K562 (cell line): Measurements from ENCODE around the gene LNPEP. TPM values are rescaled to one million over a fixed set of nuclear protein-coding genes. Genes with fewer than 3 reads are reported as not detected.

Source experiments
- ATAC-seq: fragments of 200-7000 bp; cut with Tn5 transposase; 3 replicates; pipeline ENCODE4 v1.9.1; 2020; ENCODE audit warnings: moderate library complexity
- BruUV-seq: library from RNA; stranded (reverse); fragments of 400-500 nt; replicated peaks from 2 replicates; lab custom pipeline; 2021; lab: Mats Ljungman, UMichigan
- CTCF ChIA-PET: fragments of 300-600 bp; formaldehyde crosslinking; extraction: SDS; loops from one replicate; lab custom pipeline; 2021; ENCODE audit warnings: low intra/inter-chr PET ratio; lab: Yijun Ruan, JAX
- POLR2A ChIA-PET: fragments of 300-600, 350-650 bp; sonication (Branson Sonifier 250); formaldehyde crosslinking; extraction: SDS; loops from one replicate; lab custom pipeline; 2021; ENCODE audit warnings: antibody characterized with exemption, inconsistent platforms; lab: Yijun Ruan, JAX
- DNase-seq, 4 experiments: peaks; one replicate each; pipeline versions ENCODE4 v3.0.0 to v3.0.0-alpha.2; 2011 to 2018; ENCODE audit warnings: low spot score in 3 of 4, mixed read lengths in 3 of 4; ENCODE audit errors: extremely low read depth in 1 of 4
- FAIRE-seq: peaks from 2 replicates; lab custom pipeline; 2011; peaks lifted over from hg19 to GRCh38; lab: Jason Lieb, UNC
- H2AFZ ChIP-seq: 2 replicates; pipeline ENCODE4 v1.6.0; 2011; ENCODE audit warnings: low read depth, low read length, control low read depth, inconsistent platforms
- H3K27ac ChIP-seq: fragments of 200-600 bp; 3 replicates; pipeline ENCODE4 v1.8.0; 2011; ENCODE audit warnings: low read depth, mild to moderate bottlenecking, control low read depth, inconsistent platforms, low read length, moderate library complexity, mixed read lengths; ENCODE audit errors: extremely low read depth
- H3K27me3 ChIP-seq, 2 experiments: fragments of 300-600 bp in 1 of 2; 2 replicates in 1 of 2; 3 replicates in 1 of 2; pipeline versions ENCODE4 v1.6.0 to v1.8.0; 2011; ENCODE audit warnings: inconsistent platforms in 2 of 2, low read length in 2 of 2, mild to moderate bottlenecking in 1 of 2, mixed read lengths in 1 of 2, moderate library complexity in 1 of 2; ENCODE audit not compliant: control insufficient read depth in 2 of 2, insufficient read depth in 2 of 2
- H3K36me3 ChIP-seq: fragments of 300-600 bp; 3 replicates; pipeline ENCODE4 v1.8.0; 2011; ENCODE audit warnings: mild to moderate bottlenecking, low read length, inconsistent platforms; ENCODE audit not compliant: control insufficient read depth, insufficient read depth
- H3K4me1 ChIP-seq, 2 experiments: fragments of 200-600 bp in 1 of 2; replicated peaks in 1 of 2; 2 replicates in 1 of 2; 3 replicates in 1 of 2; pipeline versions ENCODE4 v1.5.1 to v1.8.0; 2011; ENCODE audit warnings: inconsistent platforms in 2 of 2, low read length in 2 of 2, mild to moderate bottlenecking in 1 of 2, mixed read lengths in 1 of 2, moderate library complexity in 1 of 2; ENCODE audit not compliant: control insufficient read depth in 2 of 2, insufficient read depth in 2 of 2
- H3K4me2 ChIP-seq: 2 replicates; pipeline ENCODE4 v1.6.1; 2011; ENCODE audit warnings: low read length, control low read depth, inconsistent platforms, mixed read lengths; ENCODE audit not compliant: insufficient read depth
- H3K4me3 ChIP-seq: fragments of 200-600 bp; sonication (generic), shearing (Covaris generic); 2 replicates; pipeline ENCODE4 v1.5.1; 2016; ENCODE audit warnings: control low read depth, inconsistent platforms
- H3K79me2 ChIP-seq: fragments of 200-600 bp; 3 replicates; pipeline ENCODE4 v1.8.0; 2011; ENCODE audit warnings: low read length, inconsistent platforms; ENCODE audit not compliant: control insufficient read depth, insufficient read depth
- H3K9ac ChIP-seq, 2 experiments: 2 replicates each; pipeline versions ENCODE4 v1.6.0 to v1.6.1; 2011; ENCODE audit warnings: low read depth in 2 of 2, low read length in 2 of 2, control low read depth in 1 of 2, inconsistent platforms in 1 of 2, mild to moderate bottlenecking in 1 of 2, mixed read lengths in 1 of 2; ENCODE audit not compliant: insufficient read depth in 1 of 2
- H3K9me1 ChIP-seq: one replicate; pipeline ENCODE4 v1.6.0; 2011; ENCODE audit warnings: inconsistent platforms, mild to moderate bottlenecking, low read length, moderate library complexity; ENCODE audit not compliant: control insufficient read depth, insufficient read depth
- H3K9me3 ChIP-seq: replicated peaks from 2 replicates; pipeline ENCODE4 v1.5.1; 2011; ENCODE audit warnings: low read depth, low read length, inconsistent platforms; ENCODE audit not compliant: control insufficient read depth, insufficient read depth
- H4K20me1 ChIP-seq: replicated peaks from 2 replicates; pipeline ENCODE4 v1.6.1; 2011; ENCODE audit warnings: low read length, inconsistent platforms, mixed read lengths; ENCODE audit not compliant: control insufficient read depth, insufficient read depth
- ATF4 ChIP-seq: fragments of 450-650 bp; formaldehyde crosslinking; IDR thresholded peaks from 2 replicates; pipeline ENCODE4 v1.4.0; 2022; ENCODE audit warnings: mild to moderate bottlenecking, moderate library complexity
- DMBX1 ChIP-seq: fragments of 250-450 bp; sonication (Bioruptor Pico); IDR thresholded peaks from 2 replicates; pipeline ENCODE4 v1.8.0; 2022; ENCODE audit warnings: inconsistent platforms, mild to moderate bottlenecking, moderate library complexity, borderline replicate concordance
- MYBL2 ChIP-seq, 2 experiments: fragments of 450-650 bp in 1 of 2; sonication (generic) in 1 of 2; formaldehyde crosslinking in 1 of 2; IDR thresholded peaks; 2 replicates each; pipeline versions ENCODE4 v1.6.1 to v1.8.1; 2017 to 2022; ENCODE audit warnings: borderline replicate concordance in 1 of 2, inconsistent platforms in 1 of 2, low read depth in 1 of 2, mild to moderate bottlenecking in 1 of 2, missing genetic modification reagents in 1 of 2, moderate library complexity in 1 of 2
- PBX2 ChIP-seq, 2 experiments: IDR thresholded peaks in 1 of 2; conservative IDR thresholded peaks in 1 of 2; 2 replicates each; pipeline ENCODE4 v1.6.1; 2016; ENCODE audit warnings: low read depth in 2 of 2, mild to moderate bottlenecking in 1 of 2, missing compliant biosample characterization in 1 of 2, missing genetic modification characterization in 1 of 2, moderate library complexity in 1 of 2
- XRCC3 ChIP-seq: fragments of 450-650 bp; IDR thresholded peaks from 2 replicates; pipeline ENCODE4 v1.6.1; 2017; ENCODE audit warnings: mild to moderate bottlenecking, moderate library complexity
- ZNF253 ChIP-seq: fragments of 250-450 bp; sonication (Bioruptor Pico); conservative IDR thresholded peaks from 2 replicates; pipeline ENCODE4 v1.6.1; 2021; ENCODE audit warnings: mild to moderate bottlenecking
- ZNF584 ChIP-seq: fragments of 200-800 bp; sonication (Bioruptor generic); IDR thresholded peaks from 2 replicates; pipeline ENCODE4 v1.6.1; 2016; ENCODE audit warnings: low read depth, mild to moderate bottlenecking, missing genetic modification characterization, missing compliant biosample characterization
- ZNF707 ChIP-seq: fragments of 250-450 bp; sonication (Bioruptor Pico); conservative IDR thresholded peaks from 2 replicates; pipeline ENCODE4 v1.8.0; 2022; ENCODE audit warnings: inconsistent platforms, mild to moderate bottlenecking, moderate library complexity
- ZNF75A ChIP-seq: fragments of 450-650 bp; formaldehyde crosslinking; IDR thresholded peaks from 2 replicates; pipeline ENCODE4 v1.4.0; 2020; ENCODE audit warnings: mild to moderate bottlenecking
- WGBS: fragments of 100-300 bp; shearing (Covaris generic); methylation state at CpG from one replicate; pipeline ENCODE4 v1.1.6; 2016; ENCODE audit warnings: low coverage, mixed read lengths; ENCODE audit not compliant: insufficient coverage; ENCODE audit errors: missing lambda C conversion rate; 5-methylcytosine and 5-hydroxymethylcytosine counted together
- in situ Hi-C: fragments of 300-500 bp; cut with MboI; formaldehyde crosslinking; loops from 4 replicates; pipeline ENCODE4 v1.15.0; 2018; ENCODE audit warnings: inconsistent platforms, mixed read lengths
- intact Hi-C: fragments of 100-400 bp; cut with micrococcal nuclease; formaldehyde crosslinking; loops from 2 replicates; pipeline ENCODE4 v1.14.2; 2022
- polyA plus RNA-seq, 8 experiments: library from polyadenylated mRNA; depleted of rRNA in 4 of 8; stranded (reverse) in 5 of 8; unstranded in 3 of 8; fragments of >200 nt; fragmentation: Nextera tagmentation in 2 of 8; fragmentation: Illumina TruSeq in 1 of 8; extraction: Ambion mirVana in 2 of 8; extraction: Trizol in 1 of 8; gene quantifications; 2 replicates each; pipeline versions ENCODE4 v1.2.1 to v1.2.3, GENCODE V29; 2011 to 2014; ENCODE audit warnings: inconsistent platforms in 1 of 8, missing spikeins in 1 of 8
- total RNA-seq, 7 experiments: library from RNA; depleted of rRNA in 6 of 7; stranded (reverse); fragments of >200 nt in 6 of 7; fragmentation: Illumina TruSeq in 2 of 7; extraction: Trizol in 2 of 7; gene quantifications; 2 replicates each; pipeline versions ENCODE4 v1.2.1 to v1.2.3, GENCODE V29; 2011 to 2021; ENCODE audit warnings: low replicate concordance in 1 of 7
- TF ChIP-seq, protein P1 (sequence below): fragments of 450-650 bp; IDR thresholded peaks from 2 replicates; pipeline ENCODE4 v1.7.1; 2018; ENCODE audit warnings: mild to moderate bottlenecking, low read depth; ENCODE audit not compliant: partially characterized antibody

The LNPEP gene
- total and polyA plus RNA-seq, 9 of the 15 experiments (the other 6 are each of a cell fraction or from before 2014, with no cell fraction given) = 2.6 to 27.9 (median 11.2) TPM

GRCh38 chr5:96986450-96986849, 50.6 kb downstream of the LNPEP start:
- no peak for TF ChIP-seq ZNF584 (CRISPR knock-in tag)
- no peak for TF ChIP-seq DMBX1 (CRISPR knock-in tag)
- no peak for TF ChIP-seq ZNF707 (CRISPR knock-in tag)
- TF ChIP-seq PBX2 (CRISPR knock-in tag; IDR thresholded peaks at IDR 0.05; ENCODE audit: low read depth) = no peak
- no peak for TF ChIP-seq PBX2 (tag; conservative IDR thresholded peaks at IDR 0.05; ENCODE audit: low read depth)
- TF ChIP-seq ZNF75A (CRISPR knock-in tag) = no peak
- TF ChIP-seq MYBL2 (IDR thresholded peaks at IDR 0.05; ENCODE audit: low read depth) = no peak
- TF ChIP-seq MYBL2 (CRISPR knock-in tag; IDR thresholded peaks at IDR 0.05; ENCODE audit: borderline replicate concordance) = no peak
- TF ChIP-seq XRCC3 = no peak
- TF ChIP-seq ATF4 (CRISPR knock-in tag) = no peak
- TF ChIP-seq ZNF253 = no peak
- TF ChIP-seq, protein P1, sequence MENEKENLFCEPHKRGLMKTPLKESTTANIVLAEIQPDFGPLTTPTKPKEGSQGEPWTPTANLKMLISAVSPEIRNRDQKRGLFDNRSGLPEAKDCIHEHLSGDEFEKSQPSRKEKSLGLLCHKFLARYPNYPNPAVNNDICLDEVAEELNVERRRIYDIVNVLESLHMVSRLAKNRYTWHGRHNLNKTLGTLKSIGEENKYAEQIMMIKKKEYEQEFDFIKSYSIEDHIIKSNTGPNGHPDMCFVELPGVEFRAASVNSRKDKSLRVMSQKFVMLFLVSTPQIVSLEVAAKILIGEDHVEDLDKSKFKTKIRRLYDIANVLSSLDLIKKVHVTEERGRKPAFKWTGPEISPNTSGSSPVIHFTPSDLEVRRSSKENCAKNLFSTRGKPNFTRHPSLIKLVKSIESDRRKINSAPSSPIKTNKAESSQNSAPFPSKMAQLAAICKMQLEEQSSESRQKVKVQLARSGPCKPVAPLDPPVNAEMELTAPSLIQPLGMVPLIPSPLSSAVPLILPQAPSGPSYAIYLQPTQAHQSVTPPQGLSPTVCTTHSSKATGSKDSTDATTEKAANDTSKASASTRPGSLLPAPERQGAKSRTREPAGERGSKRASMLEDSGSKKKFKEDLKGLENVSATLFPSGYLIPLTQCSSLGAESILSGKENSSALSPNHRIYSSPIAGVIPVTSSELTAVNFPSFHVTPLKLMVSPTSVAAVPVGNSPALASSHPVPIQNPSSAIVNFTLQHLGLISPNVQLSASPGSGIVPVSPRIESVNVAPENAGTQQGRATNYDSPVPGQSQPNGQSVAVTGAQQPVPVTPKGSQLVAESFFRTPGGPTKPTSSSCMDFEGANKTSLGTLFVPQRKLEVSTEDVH = no peak
- ChIA-PET CTCF (no interaction called here), POLR2A (interaction anchor here (0.6 kb wide), 1 partner anchor 36 kb away, joined by 3 read pairs; no protein-coding TSS in a partner anchor)
- BruUV-seq = no TSS peak
- Histone ChIP-seq H3K36me3 (peaks cover 43% of the 10 kb centered on the region), H3K4me1 (no peaks in the 10 kb centered on the region), H3K9ac (no peak overlapping the region), H3K4me3 (no peak overlapping the region), H3K79me2 (no peaks in the 10 kb centered on the region), H4K20me1 (no peaks in the 10 kb centered on the region), H3K27me3 (no peaks in the 10 kb centered on the region), H3K9me1 (no peaks in the 10 kb centered on the region), H3K4me2 (no peak overlapping the region), H3K27ac (no peak overlapping the region), H3K9me3 (no peaks in the 10 kb centered on the region), H2AFZ (no peak overlapping the region)
- DNase-seq (no peak), FAIRE-seq (no peak), ATAC-seq (no peak)
- intact Hi-C loops (no loop called here), in situ Hi-C loops (no loop called here)
- 69% methylated on average over 3 of the region's 3 CpGs for whole genome bisulfite sequencing
